Epidermal melanocyte (primary cell): ENCODE measurements around the gene CREB3.

Source experiments
- DNase-seq: peaks from one replicate; pipeline ENCODE4 v3.0.0; 2011; ENCODE audit warnings: low spot score; ENCODE audit not compliant: insufficient read length

Gene CREB3

DNA sequence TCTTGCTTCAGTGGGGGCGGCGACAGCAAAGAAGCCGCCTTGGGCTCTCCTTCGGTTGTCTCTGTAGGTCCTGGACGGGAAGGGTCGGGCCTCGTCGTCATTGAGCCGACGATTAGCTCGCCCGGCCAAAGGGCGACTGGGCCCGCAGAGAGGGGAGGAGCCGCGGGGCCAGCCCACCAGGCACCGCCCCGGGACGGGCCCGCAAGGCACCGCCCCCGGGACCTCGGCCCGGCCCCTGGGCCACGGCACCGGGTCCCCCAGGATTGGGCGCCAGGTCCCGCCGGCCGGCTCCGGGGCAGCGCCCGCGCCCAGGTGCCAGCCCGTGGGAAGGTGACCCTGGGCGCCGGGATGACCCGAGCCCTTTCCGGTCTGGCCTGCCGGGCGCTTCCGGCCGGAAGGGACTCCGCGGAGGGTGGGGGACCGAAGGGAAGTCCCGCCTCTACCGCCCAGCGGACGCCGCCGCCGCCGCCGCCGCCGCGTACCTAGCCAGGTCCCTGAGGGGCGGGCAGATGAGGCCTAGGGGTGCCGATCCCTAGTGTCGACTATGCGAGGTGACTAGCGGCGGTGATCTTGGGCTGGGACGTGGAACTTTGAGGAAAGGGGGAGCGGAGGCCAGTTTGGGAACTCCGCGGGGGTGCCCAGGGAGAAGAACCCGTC lies 16.5 kb downstream of the CREB3 start, which contains the start of the genes GBA2 and RGP1:
Gene GBA2 (minus strand): TSS at position 371 of the 657 bp plus-strand sequence. CDS start 524 bp downstream, outside the sequence.
Gene RGP1 (plus strand): TSS at position 430 of the 657 bp plus-strand sequence. CDS start 469 bp downstream, outside the sequence.
- DNase-seq, result no peak

- no peak for DNase-seq
Measured at GRCh38 chr9:35749515-35750255, 17.2 kb downstream of the CREB3 start.

GRCh38 chr9:35750256-35750531 lies 17.7 kb downstream of the CREB3 start:
- no peak for DNase-seq

DNA sequence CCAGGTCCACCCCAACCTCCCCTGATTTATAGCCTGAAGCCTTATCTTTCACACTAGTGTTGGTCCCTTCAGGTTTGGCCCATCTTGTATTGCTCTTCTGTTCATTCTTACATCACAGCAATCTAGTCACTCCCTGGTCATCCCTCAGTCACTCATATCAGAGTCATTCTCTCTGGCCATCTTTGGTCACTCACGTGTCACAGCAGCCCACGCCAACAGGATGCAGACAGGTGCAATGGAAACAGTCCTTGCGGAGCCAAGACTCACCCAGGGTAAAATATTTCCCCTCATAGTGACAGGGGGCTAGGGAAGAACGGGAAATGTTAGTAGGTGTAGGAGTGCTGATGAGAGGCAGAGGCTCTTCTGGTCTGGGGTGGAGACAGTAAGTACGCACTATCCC lies 21.0 kb downstream of the CREB3 start:
- no peak for DNase-seq

- no peak for DNase-seq
Measured at GRCh38 chr9:35754264-35754663, 21.8 kb downstream of the CREB3 start, which contains the start of gene MSMP. Gene MSMP (minus strand): TSS chr9:35754276. CDS start chr9:35754129, 147 bp downstream.

GRCh38 chr9:35755071-35755470 lies 22.6 kb downstream of the CREB3 start:
- no peak for DNase-seq

DNA sequence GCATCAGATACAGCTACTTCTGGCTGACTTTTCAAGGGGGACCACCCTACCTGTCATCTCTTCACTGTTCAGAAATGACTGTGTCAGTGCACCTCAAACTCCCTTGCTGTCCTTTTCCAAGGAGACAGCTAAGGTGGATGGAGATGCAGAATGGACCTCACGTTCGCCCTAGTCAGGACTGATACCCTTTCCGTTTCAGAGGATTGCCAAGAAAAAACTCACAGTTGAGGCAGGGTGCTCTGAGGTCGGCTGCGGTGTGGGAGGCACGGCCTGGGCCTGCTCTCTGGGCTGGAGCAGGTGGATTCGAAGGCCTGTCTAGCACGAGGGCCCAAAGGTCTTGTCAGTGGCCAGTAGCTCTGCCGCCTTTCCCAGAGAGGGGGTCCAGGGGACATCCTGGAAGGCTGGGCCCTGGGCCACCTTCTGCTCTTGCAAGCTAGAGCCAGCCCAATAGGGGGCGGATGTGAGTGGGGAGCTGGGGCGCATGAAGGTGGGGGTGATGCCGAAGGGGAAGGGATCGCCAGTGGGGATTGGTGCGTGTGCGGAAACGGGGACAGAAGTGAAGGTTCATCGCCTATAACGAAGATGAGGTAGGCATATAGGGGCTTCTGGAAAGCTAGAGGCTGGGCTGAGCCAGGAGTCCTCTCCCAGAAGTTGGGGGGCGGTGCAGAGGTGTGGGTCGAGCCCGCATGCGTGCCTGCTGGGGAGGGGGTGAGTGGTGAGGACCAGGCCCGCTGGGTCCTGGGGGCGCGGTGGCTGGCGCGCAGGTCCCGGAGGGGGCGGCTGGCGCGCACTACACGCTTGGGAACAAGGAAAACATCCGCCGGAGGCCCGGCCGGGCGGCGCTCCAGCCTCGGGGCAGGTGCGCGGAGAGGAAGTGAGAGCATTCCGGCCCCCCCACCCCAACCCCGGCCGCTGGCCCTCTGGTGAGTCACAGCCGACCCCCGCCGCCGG lies 24.1 kb downstream of the CREB3 start:
- no peak for DNase-seq

- no peak for DNase-seq
Measured at GRCh38 chr9:35757226-35757891, 24.9 kb downstream of the CREB3 start.

DNA sequence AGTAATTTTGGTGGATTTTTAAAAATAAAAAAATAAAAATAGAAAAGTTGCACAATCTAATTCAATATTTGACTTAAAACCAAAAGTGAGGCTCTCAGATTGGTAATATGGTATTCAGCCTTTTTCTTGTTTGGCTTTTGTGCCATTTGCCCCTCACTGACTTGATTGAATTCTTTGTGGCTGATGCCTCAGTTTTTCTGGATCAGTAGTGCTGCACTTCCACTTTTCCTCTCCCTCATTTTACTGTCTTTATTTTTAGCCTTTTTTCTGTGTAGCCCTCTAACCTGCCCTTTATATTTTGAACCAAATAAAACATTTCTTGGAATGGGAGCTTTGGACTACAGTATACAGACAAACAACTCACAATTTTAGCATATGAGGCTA lies 25.4 kb downstream of the CREB3 start:
- no peak for DNase-seq

DNA sequence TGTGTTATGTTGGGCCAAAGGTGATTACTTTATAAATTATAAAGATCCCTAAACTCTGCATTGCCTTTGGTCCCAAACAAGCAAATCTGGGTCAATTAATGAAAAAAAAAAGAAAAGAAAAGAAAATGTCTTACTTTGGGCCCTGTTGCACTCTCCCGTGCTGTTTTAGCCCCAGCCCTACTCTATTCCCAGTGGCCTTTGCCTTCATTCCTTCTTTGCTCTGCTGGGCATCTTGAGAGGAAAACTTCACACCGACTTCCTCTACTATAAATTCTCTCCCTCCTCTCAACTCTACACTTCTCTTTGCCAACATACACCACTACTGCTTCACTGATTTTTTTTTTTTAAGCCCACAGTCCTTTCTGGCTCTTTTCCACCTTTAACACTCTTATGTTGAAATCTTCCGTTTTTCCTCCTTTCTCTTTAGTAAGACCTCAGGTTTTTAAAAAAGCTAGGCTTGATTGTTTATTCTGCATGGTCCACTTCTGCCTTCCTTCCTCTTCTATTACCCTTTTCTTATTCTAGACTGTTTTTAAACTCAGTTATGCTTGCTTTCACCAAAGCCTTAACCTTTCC lies 26.1 kb downstream of the CREB3 start:
- no peak for DNase-seq

GRCh38 chr9:35759795-35760194 lies 27.3 kb downstream of the CREB3 start:
- no peak for DNase-seq

DNA sequence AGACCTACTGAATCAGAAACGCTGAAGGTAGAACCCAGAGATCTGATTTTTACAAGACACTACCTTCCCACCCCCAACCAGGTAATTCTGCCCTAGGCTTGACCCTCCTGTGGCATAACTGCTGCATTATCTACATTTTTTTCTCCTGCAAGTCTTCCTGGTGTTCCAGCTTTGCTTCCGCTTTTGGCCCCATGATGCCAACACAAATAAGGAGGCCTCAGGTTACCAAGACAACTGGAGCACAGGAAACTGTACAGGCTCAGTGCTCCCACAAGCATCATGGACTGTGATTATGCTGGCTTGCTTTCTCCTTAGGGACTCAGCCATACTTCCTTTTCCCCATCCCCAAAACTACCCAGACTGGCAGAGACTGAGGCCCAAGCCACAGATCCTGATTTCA lies 28.2 kb downstream of the CREB3 start:
- DNase-seq, result no peak

- DNase-seq, result no peak
Measured at GRCh38 chr9:35763181-35763580, 30.7 kb downstream of the CREB3 start.

DNA sequence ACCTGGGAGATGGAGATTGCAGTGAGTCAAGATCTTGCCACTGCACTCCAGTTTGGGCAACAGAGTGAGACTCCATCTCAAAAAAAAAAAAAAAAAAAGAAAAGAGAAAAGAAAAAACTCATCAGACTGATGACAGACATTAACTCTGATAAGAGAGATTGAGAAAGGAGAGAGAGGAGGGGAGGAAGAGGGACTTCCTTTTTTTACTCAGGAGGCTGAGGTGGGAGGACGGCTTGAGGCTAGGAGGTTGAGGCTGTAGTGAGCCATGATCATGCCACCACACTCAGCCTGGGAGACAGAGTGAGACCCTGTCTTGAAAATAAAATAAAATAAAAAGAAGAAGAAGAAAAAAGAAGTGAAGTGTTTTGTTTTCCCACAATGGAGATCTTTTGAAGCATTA lies 31.3 kb downstream of the CREB3 start:
- no peak for DNase-seq

DNA sequence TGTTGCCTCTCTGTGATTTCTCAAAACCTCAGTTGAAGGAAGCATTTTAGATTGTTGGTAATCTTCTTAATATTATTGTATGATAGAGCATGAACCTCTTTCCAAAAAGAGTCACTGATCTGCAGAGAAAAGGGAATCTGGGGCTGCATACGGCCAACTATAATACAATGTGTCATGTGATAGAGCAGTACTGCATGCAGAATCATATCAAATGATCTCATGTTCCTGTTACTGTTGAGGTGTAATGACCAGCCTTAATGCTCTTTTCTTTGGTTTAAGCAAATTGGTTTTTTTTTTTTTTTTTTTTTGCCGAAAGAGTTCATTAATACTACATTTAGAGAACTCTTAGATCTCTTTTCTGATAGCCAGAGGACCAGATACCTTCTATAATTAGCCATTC lies 34.5 kb downstream of the CREB3 start:
- no peak for DNase-seq

DNA sequence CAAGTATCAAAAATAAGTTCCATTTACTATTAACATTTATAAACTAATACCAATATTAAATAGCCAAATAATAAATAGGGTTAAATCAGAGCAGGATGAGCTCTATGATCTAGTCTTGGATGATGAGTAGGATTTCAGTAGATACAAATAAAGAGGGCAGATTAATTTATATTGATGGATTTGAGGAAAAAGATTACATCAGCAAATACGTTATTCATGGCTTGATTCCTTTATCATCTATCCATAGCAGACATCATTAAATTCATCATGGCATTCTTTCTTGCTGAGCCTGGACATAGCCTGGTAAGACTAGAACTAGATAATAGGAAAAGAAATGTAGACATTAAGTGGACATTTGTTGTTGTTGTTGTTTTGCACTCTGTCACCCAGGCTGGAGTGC lies 35.0 kb downstream of the CREB3 start:
- DNase-seq, result no peak

DNA sequence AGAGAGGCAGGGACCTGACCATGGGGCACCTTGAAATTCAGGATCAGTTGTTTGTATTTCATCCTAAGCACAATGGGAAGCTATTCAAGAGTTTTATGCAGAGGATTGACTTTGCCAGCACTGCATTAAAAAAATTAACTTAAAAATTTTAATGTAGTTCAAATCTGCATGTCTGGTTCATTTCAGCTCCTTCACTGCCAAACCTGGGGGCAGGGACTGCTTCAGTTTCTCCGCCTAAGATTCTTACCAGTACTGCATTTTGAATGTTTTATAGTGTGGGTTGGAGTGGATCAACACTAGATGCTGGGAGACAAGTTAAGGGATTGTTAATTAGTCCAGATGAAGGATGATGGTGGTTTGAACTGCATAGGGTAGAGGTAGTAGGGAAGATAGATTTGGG lies 37.3 kb downstream of the CREB3 start:
- DNase-seq, result no peak

GRCh38 chr9:35771075-35771433 lies 38.6 kb downstream of the CREB3 start:
- no peak for DNase-seq

GRCh38 chr9:35771534-35771933 lies 39.1 kb downstream of the CREB3 start:
- peak; percentile 35 for DNase-seq

DNA sequence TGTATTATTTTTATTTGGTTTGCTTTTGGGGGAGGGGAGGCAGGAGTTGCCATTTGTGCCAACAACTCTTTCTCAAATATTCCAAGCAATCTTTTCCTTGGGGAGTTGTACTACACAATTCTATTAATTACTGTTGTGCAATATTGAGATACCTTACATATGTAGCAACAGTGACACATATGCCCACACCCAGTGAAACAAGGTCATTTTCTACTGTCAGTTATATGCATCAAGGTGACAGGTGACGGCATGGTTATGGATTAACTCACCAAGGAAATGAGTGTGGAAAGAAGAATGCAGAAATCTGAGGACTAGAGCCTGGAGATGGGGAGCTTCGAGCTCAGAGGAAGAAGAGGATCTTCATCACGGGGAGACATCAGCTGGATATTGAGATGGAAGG lies 39.5 kb downstream of the CREB3 start:
- DNase-seq, result no peak
